Inflammatory macrophage treated with lipopolysaccharide for 4 hours (primary cell): ENCODE data around the gene ZNF865.

ENCODE experiments used
- DNase-seq: peaks from one replicate; pipeline ENCODE4 v3.0.0-alpha.2; 2020

ZNF865 gene

DNA sequence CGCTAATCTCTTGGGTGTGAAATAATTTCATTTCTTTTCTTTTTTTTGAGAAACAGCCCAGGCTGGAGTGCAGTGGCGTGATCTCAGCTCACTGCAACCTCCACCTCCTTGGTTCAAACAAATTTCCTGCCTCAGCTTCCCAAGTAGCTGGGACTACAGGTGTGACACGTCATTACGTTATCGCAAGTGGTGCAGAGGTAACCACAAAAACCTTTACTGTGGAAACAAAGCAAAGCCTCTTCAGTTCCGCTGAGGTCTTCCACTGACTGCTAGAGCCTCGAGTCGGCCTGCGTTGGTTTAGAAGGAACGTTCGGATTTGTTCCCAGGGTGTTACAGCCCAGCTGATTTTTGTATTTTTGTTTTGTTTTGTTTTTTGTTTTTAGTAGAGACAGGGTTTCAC is 20.9 kb downstream of the ZNF865 start:
- no peak for DNase-seq

DNA sequence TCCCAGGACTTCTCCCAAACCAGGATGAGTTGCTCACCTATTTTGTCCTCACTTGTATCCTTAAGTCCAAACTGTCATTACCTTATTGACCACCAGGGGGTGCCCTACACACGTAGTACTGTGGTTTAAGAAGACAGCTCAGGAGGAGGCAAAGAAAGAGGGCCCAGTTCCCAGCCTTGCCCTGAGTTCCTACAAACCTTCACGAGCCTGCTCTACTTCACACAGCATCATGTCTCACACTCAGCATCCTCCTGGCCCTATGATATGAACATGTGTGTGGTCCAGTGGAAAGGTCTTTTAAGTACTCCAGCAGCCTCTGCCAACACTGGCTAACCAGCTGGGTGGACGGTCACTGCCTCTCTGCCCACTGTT is 27.0 kb downstream of the ZNF865 start:
- peak; percentile 94 for DNase-seq

DNA sequence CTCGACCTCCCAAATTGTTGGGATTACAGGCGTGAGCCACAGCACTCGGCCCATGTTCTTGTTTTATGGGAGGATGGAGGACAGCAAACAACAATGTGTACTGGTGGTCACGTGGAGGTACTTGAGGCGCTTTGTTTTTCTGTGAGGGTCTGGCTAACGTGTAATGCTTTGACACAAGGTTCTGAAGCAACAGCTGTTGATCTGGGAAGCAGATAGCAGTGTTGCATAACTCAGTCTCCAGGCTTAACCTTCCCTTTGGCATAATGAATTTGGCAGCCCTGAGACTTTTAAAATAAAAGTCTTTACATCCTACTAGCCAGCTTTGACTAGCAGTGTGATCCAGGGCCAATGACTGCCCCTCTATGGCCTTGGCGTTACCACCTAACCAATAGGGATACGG is 28.4 kb downstream of the ZNF865 start:
- peak; percentile 37 for DNase-seq

DNA sequence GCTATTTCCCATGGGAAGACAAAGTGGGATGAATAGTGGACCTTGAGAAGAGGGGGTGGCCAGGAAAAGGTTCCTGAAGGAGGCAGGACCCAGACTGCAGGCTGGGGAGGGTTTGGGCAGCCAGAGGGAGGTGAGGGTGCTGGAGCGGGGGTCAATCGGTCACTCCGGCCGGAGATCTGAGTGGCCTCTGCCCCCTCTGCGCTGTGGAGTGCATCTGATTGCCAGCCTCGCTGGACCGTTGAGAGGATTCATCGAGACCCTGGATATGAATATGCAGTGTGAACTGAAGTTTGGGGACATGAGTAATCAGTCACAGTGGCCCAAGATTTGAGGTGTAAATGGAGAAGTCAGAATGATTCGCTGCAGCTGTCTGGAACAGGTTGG is 29.9 kb downstream of the ZNF865 start:
- DNase-seq = no peak

DNA sequence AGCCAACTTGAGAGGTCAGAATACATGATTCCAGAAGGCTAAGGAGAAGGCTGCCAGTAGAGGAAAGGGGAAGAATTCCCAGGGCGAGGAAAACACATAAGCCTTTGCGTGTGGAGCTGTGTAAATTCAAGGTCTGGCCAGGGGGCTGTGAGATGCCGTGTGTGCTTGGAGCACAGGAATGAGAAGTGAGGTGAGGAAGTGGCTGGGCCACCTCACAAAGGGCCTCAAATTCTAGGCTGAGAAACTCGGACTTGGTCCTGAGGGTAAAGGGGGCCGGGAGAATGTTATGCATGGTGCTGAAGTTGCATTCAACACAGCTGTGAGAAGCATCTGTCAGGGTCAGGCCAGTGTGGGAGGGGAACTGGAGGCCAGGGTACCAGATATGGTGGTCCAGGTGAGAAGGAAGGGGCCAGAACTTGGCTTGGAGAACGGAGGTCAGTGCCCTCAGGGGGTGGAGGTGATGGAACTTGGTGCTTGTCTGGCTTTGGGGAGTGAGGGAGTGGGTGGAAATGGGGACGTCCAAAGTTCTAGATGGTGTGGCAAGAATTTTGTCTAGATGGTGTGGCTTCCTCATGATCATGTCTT is 30.5 kb downstream of the ZNF865 start:
- DNase-seq = no peak

GRCh38 chr19:55636723-55637122 is 31.3 kb downstream of the ZNF865 start:
- no peak for DNase-seq

GRCh38 chr19:55637534-55637933 is 32.1 kb downstream of the ZNF865 start:
- DNase-seq = no peak

GRCh38 chr19:55638864-55639359 is 33.5 kb downstream of the ZNF865 start:
- peak; percentile 67 for DNase-seq

GRCh38 chr19:55640043-55640576 is 34.7 kb downstream of the ZNF865 start:
- DNase-seq = peak; percentile 62

DNA sequence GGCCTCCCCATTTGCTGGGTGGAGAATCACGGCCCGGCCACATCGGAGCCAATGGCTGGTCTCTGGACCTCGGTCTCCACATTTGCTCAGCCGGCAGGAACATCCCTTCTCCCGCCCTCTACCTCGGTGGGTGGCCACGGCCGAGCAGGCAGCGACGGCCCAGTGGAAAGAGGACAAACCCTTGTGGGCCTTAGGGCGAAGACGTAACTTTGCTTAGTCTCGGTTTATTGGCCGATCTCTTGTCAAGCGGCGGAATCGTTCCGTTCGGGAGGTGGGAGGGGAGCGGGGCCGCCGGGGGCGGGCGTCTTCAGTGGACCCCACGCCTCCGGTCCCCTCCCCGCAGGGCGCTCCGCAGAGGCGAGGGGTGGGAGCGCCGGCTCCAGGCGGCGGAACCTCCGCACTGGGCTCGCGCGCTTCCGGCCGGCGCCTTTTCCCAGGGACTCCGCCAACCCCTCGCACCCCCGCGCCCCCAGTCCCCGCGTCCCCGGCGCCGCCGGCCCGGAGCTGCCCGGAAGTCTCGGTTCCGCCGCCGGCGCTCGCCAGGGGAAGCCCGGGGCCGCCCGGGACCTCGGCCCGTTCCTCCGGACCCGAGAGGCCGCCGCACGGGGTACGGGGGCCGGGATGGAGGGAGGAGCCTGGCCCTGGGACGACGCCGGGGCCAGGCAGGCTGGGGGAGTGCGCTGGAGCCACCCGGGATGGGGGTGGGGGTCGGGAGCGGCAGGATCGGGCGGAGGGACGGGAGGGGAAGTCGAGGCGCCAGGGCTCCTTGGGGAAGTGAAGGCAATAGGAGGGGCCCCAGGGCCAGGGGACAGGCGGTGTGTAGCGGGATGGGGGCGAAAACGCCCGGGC is 35.4 kb downstream of the ZNF865 start, which contains the start of gene ZNF580:
Gene ZNF580, plus strand, starts transcription at position 426 of the 849 bp plus-strand sequence. CDS start 1,507 bp downstream, outside the sequence.
- peak; percentile 38 for DNase-seq

DNA sequence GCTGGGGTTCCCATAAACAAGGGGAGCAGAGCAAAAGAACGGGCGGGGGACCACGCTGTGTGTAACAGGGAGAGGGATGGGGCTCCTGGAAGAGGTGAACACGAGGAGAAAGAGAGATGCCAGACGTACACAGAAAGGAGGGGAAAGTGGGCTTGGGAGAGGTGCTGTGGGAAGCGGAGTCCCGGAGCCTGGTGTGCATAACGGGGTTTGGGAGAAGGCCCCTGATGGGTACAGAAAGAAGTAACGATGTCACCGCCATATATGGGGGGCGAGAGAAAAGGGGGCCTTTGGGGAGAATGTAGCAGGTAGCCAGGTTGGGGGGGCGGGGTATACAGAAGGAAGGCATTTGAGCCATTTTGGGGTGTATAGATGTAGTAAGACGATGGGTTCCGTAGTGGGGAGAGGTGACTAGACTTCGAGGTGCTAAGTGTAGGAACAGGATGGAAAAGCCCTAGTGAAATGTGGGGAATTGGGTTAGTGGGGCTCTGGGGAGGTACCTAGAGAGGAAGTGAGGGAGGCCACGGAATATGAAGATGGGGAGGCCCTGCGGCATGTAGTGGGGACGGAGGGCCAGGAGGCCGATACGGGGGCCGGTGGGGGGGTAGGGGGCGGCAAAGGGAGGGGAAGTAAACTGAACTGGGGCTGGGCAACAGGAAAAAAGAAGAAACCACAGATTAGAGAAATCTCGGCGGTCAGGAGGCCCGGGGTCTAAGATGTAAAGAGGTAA is 36.1 kb downstream of the ZNF865 start:
- no peak for DNase-seq

- DNase-seq = no peak
Measured at GRCh38 chr19:55642153-55643002, 36.9 kb downstream of the ZNF865 start.

DNA sequence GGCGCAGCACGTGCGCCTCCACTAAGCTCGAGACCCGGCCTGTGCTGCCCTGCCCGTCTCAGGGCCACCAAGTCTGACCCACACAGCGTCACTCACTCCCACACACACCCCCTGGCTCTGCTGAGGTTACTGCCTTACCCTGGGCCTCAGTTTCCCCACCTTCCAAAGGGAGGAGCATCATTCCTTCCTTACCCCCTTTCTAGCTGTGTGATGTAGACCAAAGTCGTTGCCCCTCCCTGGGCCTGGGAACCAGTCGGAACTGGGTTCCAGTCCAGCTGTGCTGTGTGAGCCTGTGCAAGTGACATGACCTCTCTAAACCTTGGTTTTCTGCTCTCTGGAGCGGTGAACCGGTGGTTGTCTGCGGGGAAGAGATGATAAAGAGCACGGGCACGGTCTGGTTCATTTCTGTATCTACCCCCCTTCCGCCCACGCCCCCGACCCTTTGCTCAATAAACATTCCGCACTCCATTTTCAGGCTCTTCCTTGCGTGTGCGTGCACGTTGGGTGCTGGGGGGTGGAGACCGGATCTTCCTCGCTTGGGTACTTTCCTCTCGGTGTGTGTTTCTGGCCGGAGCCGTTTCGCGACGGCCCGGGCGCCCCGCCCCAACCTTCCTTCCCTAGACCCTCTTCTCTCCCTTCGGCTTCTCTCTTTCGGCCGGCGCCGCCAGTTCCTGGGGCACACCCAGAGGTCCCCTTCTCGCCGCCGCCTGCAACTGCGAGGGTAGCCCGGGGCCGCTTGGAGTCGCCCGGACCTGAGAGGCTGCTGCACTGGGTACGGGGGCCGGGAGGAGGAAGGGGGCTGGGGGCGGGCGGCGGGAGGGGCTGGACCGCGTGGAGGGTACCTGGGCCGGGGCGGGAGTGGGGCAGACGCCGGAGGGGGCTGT is 37.8 kb downstream of the ZNF865 start, which contains the start of gene ZNF581:
Gene ZNF581, plus strand, starts transcription at position 647 of the 884 bp plus-strand sequence. CDS start 923 bp downstream, outside the sequence.
- DNase-seq = peak; percentile 62

GRCh38 chr19:55643887-55644176 is 38.4 kb downstream of the ZNF865 start:
- no peak for DNase-seq

GRCh38 chr19:55644191-55644833 is 38.9 kb downstream of the ZNF865 start:
- no peak for DNase-seq

GRCh38 chr19:55644842-55645511 is 39.5 kb downstream of the ZNF865 start:
- no peak for DNase-seq

DNA sequence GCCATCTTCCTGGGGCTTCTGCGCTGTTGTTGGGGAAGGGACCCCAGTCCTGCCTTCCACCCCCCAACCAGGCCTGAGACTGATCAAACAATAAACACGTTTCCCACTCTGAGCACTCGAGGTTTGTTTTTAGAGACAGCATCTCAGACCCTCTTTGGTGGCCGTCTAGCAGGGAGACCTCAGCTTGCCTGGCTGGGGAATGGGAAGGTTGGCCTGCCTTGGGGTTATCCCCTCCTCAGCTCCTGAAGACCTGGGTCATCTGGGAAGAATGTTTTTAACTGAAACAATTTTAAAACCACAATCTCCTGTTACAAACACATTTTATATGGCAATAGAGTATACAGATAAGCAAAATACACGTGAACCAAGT is 40.0 kb downstream of the ZNF865 start:
- DNase-seq = no peak

DNA sequence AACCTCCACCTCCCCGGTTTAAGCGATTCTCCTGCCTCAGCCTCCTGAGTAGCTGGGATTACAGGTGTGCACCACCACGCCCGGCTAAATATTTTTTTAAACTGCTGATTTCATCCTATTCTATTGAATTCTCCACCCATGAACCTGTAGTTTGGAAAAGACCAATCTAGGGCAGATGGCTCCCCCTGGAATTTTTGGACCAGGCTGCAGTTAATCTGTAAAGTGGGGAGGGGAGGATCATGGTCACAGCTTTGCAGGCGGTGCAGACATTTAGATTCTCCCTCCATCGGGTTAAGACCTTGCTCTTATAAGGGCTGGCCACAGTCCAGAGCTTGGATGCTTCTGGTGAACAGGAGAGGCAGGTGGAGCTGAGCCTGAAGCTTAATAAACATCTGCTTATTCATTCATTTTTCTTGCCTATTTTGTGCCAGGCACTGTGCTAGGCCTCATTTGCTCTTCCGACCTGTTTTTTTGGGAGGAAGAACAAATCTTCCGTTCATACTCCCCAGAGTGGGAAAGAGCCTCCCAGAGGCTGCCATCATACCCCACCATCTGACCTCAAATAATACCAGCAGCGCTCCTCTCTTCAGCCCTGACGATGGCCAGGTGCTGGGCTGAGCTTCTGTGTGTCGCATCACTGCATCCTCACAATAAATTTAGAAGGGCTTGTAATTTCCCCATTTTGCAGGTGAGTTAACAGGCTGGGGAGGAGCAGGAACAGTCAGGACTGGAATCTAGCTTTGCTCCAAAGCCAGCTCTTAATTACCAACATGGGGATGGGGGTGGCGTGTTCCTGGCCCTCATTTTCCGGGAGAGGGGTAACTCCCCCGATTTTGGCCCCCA is 41.7 kb downstream of the ZNF865 start:
- DNase-seq = no peak
